Activated T-cell treated with anti-CD3 and anti-CD28 coated beads for 48 hours (primary cell): ENCODE results near the gene HSPA8.

Source experiments
- DNase-seq: peaks from one replicate; pipeline ENCODE4 v3.0.0-alpha.2; 2020; ENCODE audit warnings: low read depth

Gene HSPA8

DNA sequence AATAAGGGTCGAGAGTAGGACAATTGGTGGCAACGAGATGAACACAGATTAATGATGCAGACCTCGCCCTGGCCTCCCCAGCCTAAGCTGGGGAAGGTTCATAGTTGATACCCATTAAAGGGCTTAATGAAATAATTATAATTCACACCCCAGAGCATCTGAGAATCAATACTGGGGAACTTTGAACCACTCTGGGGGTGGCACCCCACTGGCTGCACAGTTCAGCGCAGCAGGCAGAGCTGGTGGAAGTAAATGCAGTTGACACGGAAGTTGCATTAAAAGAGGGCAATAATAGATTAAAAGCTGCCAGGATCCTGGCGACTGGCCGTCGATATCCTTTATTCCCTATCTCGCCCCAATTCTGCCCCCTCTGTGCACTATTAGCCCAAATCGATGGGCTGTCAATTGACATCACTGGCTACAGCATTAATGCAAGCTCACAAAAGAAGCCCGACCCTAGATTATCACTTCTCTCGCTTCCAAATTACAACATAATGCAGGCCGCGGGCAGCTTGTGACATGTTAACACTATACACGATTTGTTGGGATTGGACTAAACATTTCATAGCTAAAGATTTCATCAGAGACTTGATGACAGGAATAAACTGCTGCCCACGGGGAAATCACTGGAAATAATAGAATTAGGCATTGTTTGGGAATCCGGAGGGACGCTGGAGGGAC is 14.5 kb downstream of the HSPA8 start:
- DNase-seq = no peak

DNA sequence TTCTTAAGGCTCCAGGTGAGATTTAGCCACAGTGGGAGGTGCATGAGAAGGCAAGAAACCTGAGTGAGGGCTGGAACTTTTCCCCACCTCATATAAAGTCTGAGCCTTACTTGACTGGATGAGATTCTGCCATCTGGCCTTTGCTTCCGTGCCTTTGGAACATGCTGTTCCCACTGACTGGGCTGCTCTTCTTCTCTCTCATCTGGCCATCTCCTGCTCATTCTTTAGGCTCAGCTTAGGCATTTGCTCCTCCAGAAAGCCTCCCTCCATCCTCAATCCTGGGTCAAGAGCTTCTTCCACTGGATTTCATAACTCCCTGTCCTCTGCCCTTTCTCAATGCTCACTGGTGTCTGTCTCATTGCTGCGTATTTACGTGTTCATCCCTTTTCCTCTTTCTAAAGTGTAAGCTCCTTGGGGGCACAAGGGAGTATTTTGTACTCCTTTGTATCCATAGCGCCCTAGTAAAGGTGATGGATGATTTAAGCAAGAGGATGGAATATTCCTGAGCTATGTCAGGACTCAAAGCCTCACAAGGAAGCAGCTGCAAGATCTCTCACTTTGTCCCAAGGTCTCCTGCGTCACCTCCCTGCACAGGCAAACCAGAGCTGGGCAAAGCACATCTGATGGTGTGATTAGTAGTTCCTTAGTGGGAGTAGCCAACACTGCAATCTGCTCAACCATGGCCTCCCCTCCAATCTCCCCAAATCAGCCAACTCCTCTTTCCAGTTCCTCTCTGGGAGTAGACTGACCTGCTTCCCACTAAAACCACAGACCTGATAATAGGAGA is 15.3 kb downstream of the HSPA8 start:
- no peak for DNase-seq

DNA sequence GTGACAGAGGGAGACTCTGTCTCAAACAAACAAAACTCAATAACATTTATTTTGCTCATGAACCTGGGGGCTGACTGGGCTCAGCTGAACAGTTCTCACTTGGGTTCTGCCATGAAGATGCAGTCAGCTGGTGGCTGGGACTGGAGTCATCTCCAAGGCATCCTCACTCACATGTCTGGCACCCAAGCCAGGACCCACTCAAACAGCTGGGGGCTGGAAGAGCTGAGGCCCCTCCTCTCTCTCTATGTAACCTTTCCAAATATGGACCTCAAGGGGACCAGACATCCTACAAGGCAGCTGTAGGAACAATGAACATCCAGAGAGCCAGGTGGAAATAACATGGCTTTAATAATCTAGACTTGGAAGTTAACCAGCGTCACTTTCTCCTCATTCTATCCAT is 16.8 kb downstream of the HSPA8 start:
- DNase-seq = no peak

DNA sequence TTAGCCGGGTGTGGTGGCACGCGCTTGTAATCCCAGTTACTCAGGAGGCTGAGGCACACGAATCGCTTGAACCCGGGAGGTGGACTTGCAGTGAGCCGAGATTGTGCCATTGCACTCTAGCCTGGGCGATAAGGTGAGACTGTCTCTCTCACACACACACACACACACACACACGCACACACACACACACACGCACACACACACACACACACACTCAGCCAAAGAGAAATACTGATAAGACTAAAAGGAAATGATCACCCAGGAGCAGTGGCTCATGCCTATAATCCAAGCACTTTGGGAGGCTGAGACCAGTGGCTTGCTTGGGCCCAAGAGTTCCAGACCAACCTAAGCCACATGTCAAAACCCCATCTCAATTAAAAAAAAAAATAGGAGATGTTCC is 20.8 kb downstream of the HSPA8 start:
- no peak for DNase-seq

DNA sequence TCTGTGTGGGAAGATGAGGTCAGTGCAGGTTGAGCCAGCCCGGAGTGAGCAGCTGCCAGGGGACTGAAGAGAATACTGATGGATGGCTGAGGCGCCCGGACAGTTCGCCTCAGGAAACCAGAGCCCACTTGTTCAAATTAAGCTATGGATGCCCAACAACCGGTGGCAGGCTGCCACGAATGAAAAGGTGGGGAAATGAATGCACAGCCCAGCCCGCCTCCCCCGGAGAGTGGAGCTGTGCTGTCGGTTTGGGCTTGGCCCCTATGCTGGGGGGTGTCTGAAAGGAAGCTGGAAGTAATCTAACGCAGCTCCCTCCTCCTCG is 21.9 kb downstream of the HSPA8 start:
- DNase-seq = no peak

DNA sequence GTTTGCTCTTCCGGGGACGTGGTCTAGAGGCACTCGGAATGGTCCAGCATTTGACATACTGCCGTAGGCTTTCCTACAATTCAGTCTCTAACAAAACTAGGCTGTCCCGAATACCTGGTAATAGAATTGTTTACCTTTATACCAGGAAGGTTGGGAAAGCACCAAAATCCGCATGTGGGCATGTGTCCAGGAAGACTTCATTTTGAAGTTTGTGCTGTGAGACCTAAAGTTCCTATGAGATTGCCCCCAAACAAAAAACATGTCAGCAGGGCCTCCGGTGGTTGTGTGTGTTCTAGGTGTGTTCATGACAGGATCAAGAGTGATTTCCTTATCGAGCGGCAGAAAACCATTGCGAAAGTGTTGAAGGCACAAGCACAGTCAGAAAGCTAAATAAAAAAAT is 26.1 kb downstream of the HSPA8 start:
- DNase-seq = no peak

DNA sequence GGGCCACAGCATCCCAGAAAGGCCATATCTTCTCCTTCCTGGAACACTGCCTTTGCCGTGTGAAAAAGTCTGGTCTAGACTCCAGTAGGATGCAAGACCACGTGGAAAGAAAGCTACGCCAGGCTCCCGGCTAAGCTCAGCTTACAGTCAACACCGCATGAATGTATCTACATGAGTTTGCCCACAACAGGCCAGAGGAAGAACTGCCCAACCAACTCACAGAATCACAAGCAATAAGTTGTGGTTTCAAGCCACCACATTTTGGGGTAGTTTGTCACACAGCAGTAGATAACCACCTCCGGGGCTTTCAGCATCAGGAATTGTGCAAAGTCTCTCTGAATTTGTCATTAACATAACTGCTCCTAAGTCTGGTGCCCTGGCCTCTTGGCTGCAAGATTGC is 27.3 kb downstream of the HSPA8 start:
- no peak for DNase-seq

DNA sequence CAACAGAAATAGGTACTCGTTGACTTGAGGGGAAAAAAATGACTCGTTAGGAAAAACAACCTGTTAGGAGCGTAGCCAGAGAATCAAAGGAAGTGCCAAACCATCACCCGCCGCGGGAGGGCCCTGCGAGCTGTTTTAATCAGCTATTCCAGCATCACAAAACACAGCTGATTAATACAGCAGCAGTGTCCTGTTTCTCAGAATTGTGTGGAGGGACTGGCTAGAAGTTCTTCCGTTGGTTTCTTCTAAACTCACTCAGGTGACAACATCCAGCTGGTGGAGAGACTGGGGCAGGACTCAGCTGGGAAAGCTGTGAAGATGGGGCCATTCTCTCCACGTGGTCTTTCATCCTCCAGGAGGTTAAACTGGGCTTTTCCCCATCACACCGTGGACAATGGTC is 28.0 kb downstream of the HSPA8 start:
- DNase-seq = no peak

DNA sequence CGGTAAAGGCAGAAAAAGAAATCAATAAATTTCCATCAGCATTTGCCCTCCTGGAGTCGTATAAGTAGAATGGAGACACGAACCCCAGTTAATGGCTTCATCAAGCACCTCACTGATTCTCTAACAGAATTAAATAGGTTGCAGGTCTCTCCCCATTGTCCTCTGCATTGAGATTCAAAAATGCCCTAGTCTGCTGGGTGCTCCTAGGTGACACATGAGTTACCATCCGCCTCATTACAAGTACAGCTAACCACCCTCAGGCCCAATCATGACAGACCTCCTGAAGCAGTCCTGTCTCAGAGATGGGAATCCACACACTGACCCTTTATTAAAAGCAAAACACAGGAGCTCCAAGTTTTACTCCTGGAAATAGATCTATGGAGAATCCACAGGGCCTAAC is 31.4 kb downstream of the HSPA8 start:
- no peak for DNase-seq

DNA sequence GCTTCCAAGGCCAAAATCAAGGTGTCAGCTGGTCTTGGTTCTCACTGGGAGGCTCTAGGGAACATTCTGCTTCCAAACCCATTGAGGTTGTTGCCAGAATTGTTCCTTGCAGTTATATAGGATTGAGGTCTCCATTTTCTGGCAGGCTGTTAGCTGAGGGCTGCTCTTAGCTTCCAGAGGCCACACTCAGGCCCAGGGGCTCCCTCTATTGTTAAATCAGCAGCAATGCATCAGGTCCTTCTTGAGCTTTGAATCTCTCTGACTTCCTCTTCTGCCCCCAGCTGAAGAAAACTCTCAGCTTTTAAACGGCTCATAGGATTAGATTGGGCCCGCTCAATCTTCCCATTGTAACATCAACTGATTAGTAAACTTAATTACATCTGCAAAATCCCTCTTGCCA is 41.0 kb downstream of the HSPA8 start:
- DNase-seq = peak; percentile 8

DNA sequence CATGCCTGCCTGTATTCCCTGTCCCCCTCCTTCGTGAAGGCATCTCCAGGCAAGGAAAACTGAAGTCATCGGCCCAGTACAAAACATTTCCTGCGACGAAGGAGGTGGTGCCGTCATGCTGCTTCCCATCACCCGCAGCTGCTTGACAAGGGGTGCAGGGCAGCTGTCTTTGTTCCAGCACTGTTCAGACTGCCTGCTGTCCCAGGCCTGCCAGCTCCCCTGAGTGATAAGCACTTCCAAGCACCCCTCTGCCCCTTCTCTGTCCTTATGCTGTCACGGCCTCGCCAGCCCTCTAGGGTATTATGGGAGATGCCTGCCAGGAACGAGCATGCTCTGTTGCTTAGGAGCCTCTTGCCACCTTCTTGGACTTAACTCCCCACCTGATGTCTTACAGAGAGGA is 43.2 kb downstream of the HSPA8 start:
- no peak for DNase-seq

DNA sequence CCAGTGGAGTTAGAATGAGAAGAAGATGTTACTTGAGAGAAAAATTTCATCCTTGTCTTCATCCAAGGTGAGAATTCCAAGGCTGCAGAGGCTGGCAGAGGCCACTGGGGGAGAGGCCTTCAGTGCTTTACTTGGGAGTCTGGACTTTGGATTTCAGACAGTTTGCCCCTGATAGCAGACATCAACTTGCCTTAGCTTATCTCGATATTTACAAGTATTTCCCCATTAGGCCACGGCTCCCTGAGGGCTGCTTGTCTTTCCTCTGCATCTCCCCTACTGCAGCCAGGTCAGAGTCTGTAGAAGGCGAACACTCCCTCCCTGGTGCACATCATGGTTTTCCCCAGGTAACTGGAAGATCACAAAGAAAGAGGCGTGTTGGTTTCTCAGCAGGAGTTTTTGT is 50.4 kb downstream of the HSPA8 start:
- no peak for DNase-seq
